Uterus (tissue), 4 donors: ENCODE measurements around the gene PKP4. TPM values are rescaled to one million over a fixed set of nuclear protein-coding genes. Genes with fewer than 3 reads are reported as not detected.
A peak's percentile ranks its signal among the peaks of the same experiment; 100 is the strongest.

Source experiments
- DNase-seq, 2 donors: peaks; one replicate each; pipeline ENCODE4 v3.0.0-alpha.2; 2019 to 2020
- H3K27ac ChIP-seq, 2 donors: fragments of 200-600 bp; sonication (generic); 1 replicate in 1 of 2; 2 replicates in 1 of 2; pipeline ENCODE4 v1.5.1; 2016 to 2018
- H3K27me3 ChIP-seq, 2 donors: fragments of 200-600 bp; sonication (generic); one replicate each; pipeline ENCODE4 v1.5.1; 2018 to 2019; ENCODE audit warnings: control low read depth in 1 of 2
- H3K36me3 ChIP-seq, 2 donors: fragments of 200-600 bp; sonication (generic); one replicate each; pipeline ENCODE4 v1.5.1; 2019; ENCODE audit warnings: control low read depth in 1 of 2
- H3K4me1 ChIP-seq, 2 donors: fragments of 200-600 bp; sonication (generic); one replicate each; pipeline ENCODE4 v1.5.1; 2018 to 2019; ENCODE audit warnings: control low read depth in 1 of 2
- H3K4me3 ChIP-seq, 2 donors: fragments of 200-600 bp; sonication (generic); 1 replicate in 1 of 2; 2 replicates in 1 of 2; pipeline ENCODE4 v1.5.1; 2018 to 2019; ENCODE audit warnings: mild to moderate bottlenecking in 1 of 2
- H3K9me3 ChIP-seq, 2 donors: fragments of 200-600 bp; sonication (generic); one replicate each; pipeline ENCODE4 v1.5.1; 2019; ENCODE audit warnings: control low read depth in 1 of 2
- POLR2A ChIP-seq, 2 donors: fragments of 450-650 bp; IDR thresholded peaks; one replicate each; pipeline ENCODE4 v1.6.1; 2016; ENCODE audit warnings: antibody characterized with exemption in 2 of 2, mild to moderate bottlenecking in 1 of 2, moderate library complexity in 1 of 2
- intact Hi-C: fragments of 100-400 bp; cut with DNase I; formaldehyde crosslinking; loops from one replicate; pipeline ENCODE4 v1.15.1; 2023; ENCODE audit warnings: low total_unique reads
- total RNA-seq, 4 donors: library from RNA; depleted of rRNA in 3 of 4; stranded (reverse); fragments of >200 nt in 3 of 4; gene quantifications; one replicate each; pipeline versions ENCODE4 v1.1.0 to v1.2.4, GENCODE V29; 2014 to 2023
- TF ChIP-seq, protein P1 (sequence below), 4 experiments: fragments of 200-600 bp in 2 of 4; fragments of 450-650 bp in 2 of 4; sonication (generic) in 2 of 4; IDR thresholded peaks; one replicate each; pipeline ENCODE4 v1.5.1; 2016 to 2019; ENCODE audit warnings: antibody characterized with exemption in 4 of 4, mild to moderate bottlenecking in 2 of 4, moderate library complexity in 1 of 4
- donor health status: DM: yes; HTN: yes; CAD: no.

Gene PKP4
- total RNA-seq, 4 donors from 2014 or later, result 35.6 to 122 (median 60.6) TPM

DNA sequence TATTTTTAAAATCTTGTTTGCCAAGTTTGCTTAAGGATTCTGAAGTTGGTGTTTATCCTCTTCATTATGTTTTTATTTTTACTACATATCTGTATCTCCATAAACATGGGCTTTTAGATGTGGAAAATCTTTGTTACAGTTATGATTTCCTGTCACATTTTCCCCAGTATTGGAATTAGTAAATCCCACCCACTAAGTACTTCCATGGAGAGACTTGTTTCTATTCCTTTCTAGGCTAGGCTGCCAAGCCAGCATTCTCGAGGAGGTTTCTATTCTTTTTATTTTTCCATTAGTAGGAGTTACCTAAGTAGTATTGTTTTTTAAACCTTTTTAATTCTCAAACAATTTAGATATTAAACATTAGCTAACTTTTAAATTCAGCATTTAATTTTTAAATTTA, 22.1 kb downstream of the PKP4 start:
- TF ChIP-seq POLR2A (IDR thresholded peaks at IDR 0.05), result no peak
- TF ChIP-seq, protein P1, sequence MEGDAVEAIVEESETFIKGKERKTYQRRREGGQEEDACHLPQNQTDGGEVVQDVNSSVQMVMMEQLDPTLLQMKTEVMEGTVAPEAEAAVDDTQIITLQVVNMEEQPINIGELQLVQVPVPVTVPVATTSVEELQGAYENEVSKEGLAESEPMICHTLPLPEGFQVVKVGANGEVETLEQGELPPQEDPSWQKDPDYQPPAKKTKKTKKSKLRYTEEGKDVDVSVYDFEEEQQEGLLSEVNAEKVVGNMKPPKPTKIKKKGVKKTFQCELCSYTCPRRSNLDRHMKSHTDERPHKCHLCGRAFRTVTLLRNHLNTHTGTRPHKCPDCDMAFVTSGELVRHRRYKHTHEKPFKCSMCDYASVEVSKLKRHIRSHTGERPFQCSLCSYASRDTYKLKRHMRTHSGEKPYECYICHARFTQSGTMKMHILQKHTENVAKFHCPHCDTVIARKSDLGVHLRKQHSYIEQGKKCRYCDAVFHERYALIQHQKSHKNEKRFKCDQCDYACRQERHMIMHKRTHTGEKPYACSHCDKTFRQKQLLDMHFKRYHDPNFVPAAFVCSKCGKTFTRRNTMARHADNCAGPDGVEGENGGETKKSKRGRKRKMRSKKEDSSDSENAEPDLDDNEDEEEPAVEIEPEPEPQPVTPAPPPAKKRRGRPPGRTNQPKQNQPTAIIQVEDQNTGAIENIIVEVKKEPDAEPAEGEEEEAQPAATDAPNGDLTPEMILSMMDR (IDR thresholded peaks at IDR 0.05), result no peak
- no peak overlapping the region for H3K27ac ChIP-seq
- intact Hi-C loops, result no loop called here

DNA sequence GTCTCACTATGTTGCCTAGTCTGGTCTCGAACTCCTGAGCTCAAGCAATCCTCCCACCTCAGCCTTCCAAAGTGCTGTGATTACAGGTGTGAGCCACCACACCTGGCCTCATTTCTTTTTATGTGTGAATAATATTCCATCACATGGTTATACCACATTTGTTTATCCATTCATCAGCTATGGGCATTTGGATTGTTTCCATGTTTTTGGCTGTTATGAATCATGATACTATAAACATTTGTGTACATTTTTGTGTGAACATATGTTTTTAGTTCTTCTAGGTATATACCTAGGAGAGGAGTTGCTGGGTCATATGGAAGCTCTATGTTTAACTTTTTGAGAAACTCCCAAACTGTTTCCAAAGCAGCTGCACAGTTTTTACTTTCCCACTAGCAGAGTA, 24.4 kb downstream of the PKP4 start:
- Histone ChIP-seq H3K27me3 (no peaks in the 10 kb centered on the region), H3K4me1 (no peaks in the 10 kb centered on the region), H3K9me3 (no peaks in the 10 kb centered on the region), H3K4me3 (no peak overlapping the region), H3K27ac (no peak overlapping the region), H3K36me3 (no peaks in the 10 kb centered on the region)
- TF ChIP-seq, protein P1 (IDR thresholded peaks at IDR 0.05), result no peak
- TF ChIP-seq POLR2A (IDR thresholded peaks at IDR 0.05), result no peak
- intact Hi-C loops, result no loop called here
- no peak for DNase-seq

More for the DNA sequence above, 22.1 kb downstream of the PKP4 start:
- H3K27me3 ChIP-seq, result no peaks in the 10 kb centered on the region
- H3K36me3 ChIP-seq, result no peaks in the 10 kb centered on the region
- no peaks in the 10 kb centered on the region for H3K4me1 ChIP-seq
- H3K4me3 ChIP-seq, result no peak overlapping the region
- no peak for DNase-seq
- H3K9me3 ChIP-seq, result no peaks in the 10 kb centered on the region

GRCh38 chr2:158482594-158482993, 25.8 kb downstream of the PKP4 start:
- no peak for DNase-seq
- Histone ChIP-seq H3K9me3 (no peaks in the 10 kb centered on the region), H3K36me3 (no peaks in the 10 kb centered on the region), H3K4me3 (no peak overlapping the region), H3K27ac (no peak overlapping the region), H3K4me1 (no peaks in the 10 kb centered on the region), H3K27me3 (no peaks in the 10 kb centered on the region)
- TF ChIP-seq, protein P1 (IDR thresholded peaks at IDR 0.05), result no peak
- no peak for TF ChIP-seq POLR2A (IDR thresholded peaks at IDR 0.05)
- intact Hi-C loops, result no loop called here

DNA sequence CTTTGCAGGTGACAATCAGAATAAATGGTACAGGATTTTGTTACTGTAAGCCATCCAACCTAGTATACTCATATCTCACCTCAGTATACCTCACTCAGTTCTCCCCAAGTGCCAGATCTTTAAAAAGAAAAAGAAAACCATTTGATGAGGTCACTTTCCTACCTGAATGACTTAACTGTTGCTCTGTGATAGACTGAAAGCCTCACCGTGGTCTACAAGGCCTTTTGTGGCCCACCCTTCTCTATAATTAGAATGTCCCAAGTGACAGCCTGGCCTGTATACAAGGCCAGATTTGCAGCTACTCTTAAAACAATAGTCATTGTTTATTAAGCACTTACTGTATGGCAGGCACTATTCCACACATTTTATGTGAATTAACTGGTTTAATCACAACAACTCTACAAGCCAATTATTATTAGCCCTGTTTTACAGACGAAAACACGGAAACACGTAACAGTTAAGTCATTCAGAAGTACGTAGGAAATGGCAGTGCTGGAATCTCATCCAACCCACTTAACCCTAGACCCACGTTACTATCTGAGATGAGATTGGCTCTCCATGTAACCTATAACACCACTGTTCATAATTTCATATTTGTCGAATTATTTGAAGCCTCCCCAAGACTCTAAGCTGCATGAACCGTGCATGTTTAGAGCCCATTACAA, 28.3 kb downstream of the PKP4 start:
- TF ChIP-seq, protein P1 (IDR thresholded peaks at IDR 0.05), result no peak
- TF ChIP-seq POLR2A (IDR thresholded peaks at IDR 0.05), result no peak
- H3K36me3 ChIP-seq, result no peaks in the 10 kb centered on the region
- no peaks in the 10 kb centered on the region for H3K27me3 ChIP-seq
- no peak overlapping the region for H3K4me3 ChIP-seq
- no peaks in the 10 kb centered on the region for H3K9me3 ChIP-seq
- no peak for DNase-seq
- peak overlapping the region in 1 of 2 donors; percentile 15 for H3K27ac ChIP-seq
- intact Hi-C loops, result no loop called here
- H3K4me1 ChIP-seq, result no peaks in the 10 kb centered on the region

DNA sequence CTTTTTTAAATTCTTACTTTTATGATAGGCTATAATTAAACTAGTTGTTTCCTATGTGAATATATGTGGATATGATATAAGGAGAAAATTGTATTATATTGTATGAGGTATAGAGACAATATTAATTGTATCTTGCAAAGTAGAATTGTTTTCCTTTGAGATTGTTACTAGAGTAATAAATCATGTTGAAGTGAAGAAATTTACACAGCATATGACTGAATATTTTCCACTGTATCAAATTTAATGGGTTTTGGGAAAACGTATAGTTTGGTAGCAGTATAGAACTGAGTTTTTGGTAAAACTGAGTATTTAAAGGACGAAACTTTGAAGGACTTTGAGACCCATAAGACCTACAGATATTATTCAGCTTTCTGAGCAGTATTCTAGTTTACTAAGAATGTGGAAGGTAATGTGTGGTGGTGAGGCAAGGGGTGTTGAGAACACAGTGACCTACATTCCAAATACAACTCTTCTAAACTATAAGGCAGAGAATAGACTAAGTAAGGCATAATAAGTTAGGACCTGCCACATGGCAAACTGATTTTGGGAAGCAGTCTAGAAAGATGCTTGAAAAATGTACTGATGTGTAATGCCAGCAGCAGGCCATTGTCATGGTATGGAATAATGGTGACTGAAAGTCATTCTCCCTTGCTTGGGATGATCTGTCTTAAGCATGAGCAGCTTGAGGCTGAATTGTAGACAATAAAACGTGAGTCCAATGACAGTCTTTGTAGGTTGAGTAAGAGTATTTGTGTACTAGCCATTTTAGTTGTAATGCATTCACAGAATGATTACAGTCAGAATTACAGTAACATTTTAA, 29.6 kb downstream of the PKP4 start:
- no peak for TF ChIP-seq POLR2A (IDR thresholded peaks at IDR 0.05)
- TF ChIP-seq, protein P1 (IDR thresholded peaks at IDR 0.05), result no peak
- no peaks in the 10 kb centered on the region for H3K27me3 ChIP-seq
- no peak overlapping the region for H3K27ac ChIP-seq
- H3K36me3 ChIP-seq, result no peaks in the 10 kb centered on the region
- H3K4me1 ChIP-seq, result no peaks in the 10 kb centered on the region
- no peak for DNase-seq
- intact Hi-C loops, result no loop called here
- H3K4me3 ChIP-seq, result no peak overlapping the region
- H3K9me3 ChIP-seq, result no peaks in the 10 kb centered on the region
